IMR-90 (cell line): ENCODE measurements around the gene NMT1. TPM values are rescaled to one million over a fixed set of nuclear protein-coding genes. Genes with fewer than 3 reads are reported as not detected.

Experiments used
- ATAC-seq: fragments of 200-7000 bp; cut with Tn5 transposase; 2 replicates; pipeline ENCODE4 v1.9.1; 2020; ENCODE audit warnings: low read depth, mild to moderate bottlenecking, moderate library complexity
- BruUV-seq: library from RNA; stranded (reverse); fragments of 400-500 nt; replicated peaks from 2 replicates; lab custom pipeline; 2021; lab: Mats Ljungman, UMichigan
- CTCF ChIA-PET: fragments of 300-600 bp; formaldehyde crosslinking; extraction: SDS; loops from one replicate; lab custom pipeline; 2021; ENCODE audit warnings: antibody characterized with exemption; lab: Yijun Ruan, JAX
- POLR2A ChIA-PET: fragments of 300-600 bp; sonication (Branson Sonifier 250); formaldehyde crosslinking; loops from one replicate; lab custom pipeline; 2022; ENCODE audit warnings: antibody characterized with exemption; ENCODE audit not compliant: unreplicated experiment; lab: Charles Lee
- DNase-seq: peaks from one replicate; pipeline ENCODE4 v3.0.0; 2013
- H2AFZ ChIP-seq: replicated peaks from 2 replicates; pipeline ENCODE3; 2013; ENCODE audit warnings: low read length, mild to moderate bottlenecking; ENCODE audit not compliant: poor library complexity
- H2AK5ac ChIP-seq: 2 replicates; pipeline ENCODE4 v1.6.1; 2013; ENCODE audit warnings: low read depth, low read length, inconsistent platforms
- H2AK9ac ChIP-seq: replicated peaks from 2 replicates; pipeline ENCODE3; 2013; ENCODE audit warnings: mild to moderate bottlenecking, low read depth, low read length, moderate library complexity; ENCODE audit not compliant: poor library complexity
- H2BK120ac ChIP-seq: 2 replicates; pipeline ENCODE4 v1.6.1; 2013; ENCODE audit warnings: low read depth, low read length, inconsistent platforms
- H2BK15ac ChIP-seq: 3 replicates; pipeline ENCODE4 v1.6.1; 2013; ENCODE audit warnings: low read depth, low read length, inconsistent platforms
- H2BK20ac ChIP-seq: 2 replicates; pipeline ENCODE4 v1.6.1; 2013; ENCODE audit warnings: low read depth, mild to moderate bottlenecking, inconsistent platforms, low read length, moderate library complexity
- H2BK5ac ChIP-seq: 2 replicates; pipeline ENCODE4 v1.6.1; 2013; ENCODE audit warnings: mild to moderate bottlenecking, low read depth, low read length, inconsistent platforms; ENCODE audit not compliant: poor library complexity, severe bottlenecking
- H3K14ac ChIP-seq: replicated peaks from 2 replicates; pipeline ENCODE4 v1.6.1; 2013; ENCODE audit warnings: low read depth, low read length, inconsistent platforms
- H3K18ac ChIP-seq: 2 replicates; pipeline ENCODE4 v1.6.1; 2013; ENCODE audit warnings: low read depth, low read length, control low read depth
- H3K23ac ChIP-seq: 2 replicates; pipeline ENCODE4 v1.6.1; 2013; ENCODE audit warnings: low read depth, low read length, inconsistent platforms
- H3K27ac ChIP-seq: 2 replicates; pipeline ENCODE4 v1.5.1; 2013; ENCODE audit warnings: mild to moderate bottlenecking, control low read depth, low read length; ENCODE audit not compliant: insufficient read depth
- H3K27me3 ChIP-seq: 2 replicates; pipeline ENCODE4 v1.6.1; 2013; ENCODE audit warnings: low read length; ENCODE audit not compliant: control insufficient read depth, insufficient read depth
- H3K36me3 ChIP-seq: 2 replicates; pipeline ENCODE4 v1.6.1; 2013; ENCODE audit warnings: low read length, mixed read lengths; ENCODE audit not compliant: control insufficient read depth, insufficient read depth
- H3K4ac ChIP-seq: 2 replicates; pipeline ENCODE4 v1.6.1; 2013; ENCODE audit warnings: low read depth, low read length, inconsistent platforms
- H3K4me1 ChIP-seq: 2 replicates; pipeline ENCODE4 v1.6.1; 2013; ENCODE audit warnings: low read length, mixed read lengths; ENCODE audit not compliant: control insufficient read depth, insufficient read depth
- H3K4me2 ChIP-seq: 2 replicates; pipeline ENCODE4 v1.6.1; 2013; ENCODE audit warnings: low read depth, mild to moderate bottlenecking, control low read depth, low read length, moderate library complexity
- H3K4me3 ChIP-seq: 2 replicates; pipeline ENCODE4 v1.5.1; 2013; ENCODE audit warnings: low read depth, mild to moderate bottlenecking, control low read depth, low read length, moderate library complexity; ENCODE audit not compliant: insufficient read depth
- H3K56ac ChIP-seq: 2 replicates; pipeline ENCODE4 v1.6.1; 2013; ENCODE audit warnings: low read length, inconsistent platforms; ENCODE audit not compliant: insufficient read depth; ENCODE audit errors: extremely low read depth
- H3K79me1 ChIP-seq, 2 experiments: 2 replicates each; pipeline ENCODE4 v1.6.1; 2013; ENCODE audit warnings: low read length in 2 of 2, inconsistent platforms in 1 of 2, low read depth in 1 of 2
- H3K9ac ChIP-seq: 2 replicates; pipeline ENCODE4 v1.6.1; 2013; ENCODE audit warnings: low read depth, low read length, control low read depth
- H3K9me1 ChIP-seq: 2 replicates; pipeline ENCODE4 v1.6.1; 2013; ENCODE audit warnings: low read length, inconsistent platforms; ENCODE audit not compliant: insufficient read depth
- H3K9me3 ChIP-seq: 2 replicates; pipeline ENCODE4 v1.6.1; 2013; ENCODE audit warnings: low read length; ENCODE audit not compliant: control insufficient read depth, insufficient read depth
- H4K20me1 ChIP-seq: 2 replicates; pipeline ENCODE4 v1.6.1; 2013; ENCODE audit warnings: low read length, inconsistent platforms; ENCODE audit not compliant: insufficient read depth
- H4K5ac ChIP-seq: 2 replicates; pipeline ENCODE4 v1.6.1; 2013; ENCODE audit warnings: mild to moderate bottlenecking, low read depth, low read length, control low read depth
- H4K8ac ChIP-seq, 2 experiments: 2 replicates each; pipeline ENCODE4 v1.6.1; 2013; ENCODE audit warnings: low read depth in 2 of 2, low read length in 2 of 2, control low read depth in 1 of 2, inconsistent platforms in 1 of 2
- H4K91ac ChIP-seq: 2 replicates; pipeline ENCODE4 v1.6.1; 2013; ENCODE audit warnings: low read depth, low read length, inconsistent platforms; ENCODE audit not compliant: insufficient read depth
- BHLHE40 ChIP-seq: fragments of 150-350 bp; IDR thresholded peaks from 2 replicates; pipeline ENCODE4 v1.6.1; 2016; ENCODE audit warnings: mild to moderate bottlenecking, low read depth, low read length
- CEBPB ChIP-seq: IDR thresholded peaks from 2 replicates; pipeline ENCODE4 v1.6.1; 2012; ENCODE audit warnings: low read depth, low read length, improper control_type of control experiment
- CHD1 ChIP-seq: IDR thresholded peaks from 2 replicates; pipeline ENCODE4 v1.6.1; 2012; ENCODE audit warnings: low read depth, low read length, improper control_type of control experiment
- FOS ChIP-seq: fragments of 150-350 bp; IDR thresholded peaks from 2 replicates; pipeline ENCODE4 v1.6.1; 2016; ENCODE audit warnings: low read depth, low read length
- MAFK ChIP-seq: IDR thresholded peaks from 2 replicates; pipeline ENCODE4 v1.6.1; 2012; ENCODE audit warnings: low read depth, low read length, improper control_type of control experiment
- MAZ ChIP-seq: IDR thresholded peaks from 2 replicates; pipeline ENCODE4 v1.6.1; 2012; ENCODE audit warnings: low read depth, mild to moderate bottlenecking, low read length, improper control_type of control experiment, moderate library complexity, borderline replicate concordance
- MXI1 ChIP-seq: IDR thresholded peaks from 2 replicates; pipeline ENCODE4 v1.6.1; 2012; ENCODE audit warnings: low read depth, mild to moderate bottlenecking, low read length, moderate library complexity, borderline replicate concordance
- NFE2L2 ChIP-seq: fragments of 150-350 bp; IDR thresholded peaks from 2 replicates; pipeline ENCODE4 v1.6.1; 2016; ENCODE audit warnings: low read depth, mild to moderate bottlenecking, low read length
- POLR2A ChIP-seq: IDR thresholded peaks from 2 replicates; pipeline ENCODE4 v1.6.1; 2012; ENCODE audit warnings: mild to moderate bottlenecking, low read depth, low read length
- RAD21 ChIP-seq: IDR thresholded peaks from 2 replicates; pipeline ENCODE4 v1.6.1; 2012; ENCODE audit warnings: low read length, improper control_type of control experiment
- RCOR1 ChIP-seq: IDR thresholded peaks from 2 replicates; pipeline ENCODE4 v1.6.1; 2012; ENCODE audit warnings: mild to moderate bottlenecking, low read length, improper control_type of control experiment; ENCODE audit not compliant: insufficient replicate concordance
- RFX5 ChIP-seq: IDR thresholded peaks from 2 replicates; pipeline ENCODE4 v1.8.0; 2012; ENCODE audit warnings: low read depth, mild to moderate bottlenecking, low read length, moderate library complexity
- SMC3 ChIP-seq: fragments of 150-350 bp; IDR thresholded peaks from 2 replicates; pipeline ENCODE4 v1.6.1; 2016; ENCODE audit warnings: low read depth, mild to moderate bottlenecking, antibody characterized with exemption, low read length, moderate library complexity
- WGBS, 2 experiments: methylation state at CpG; one replicate each; pipeline versions ENCODE4 v1.1.5 to v1.1.7; 2013; ENCODE audit warnings: missing lambda C conversion rate in 2 of 2; ENCODE audit not compliant: insufficient read length in 1 of 2; ENCODE audit errors: extremely low coverage in 2 of 2; 5-methylcytosine and 5-hydroxymethylcytosine counted together
- dilution Hi-C: fragments of 300-500 bp; cut with HindIII; formaldehyde crosslinking; loops from one replicate; pipeline ENCODE4 v1.14.3; 2018; ENCODE audit warnings: low sequenced_read_pairs; ENCODE audit not compliant: unreplicated experiment
- in situ Hi-C: fragments of 300-500 bp; cut with MboI; formaldehyde crosslinking; loops from 3 replicates; pipeline ENCODE4 v1.14.3; 2019; ENCODE audit warnings: low sequenced_read_pairs, inconsistent platforms, mixed read lengths
- intact Hi-C: fragments of 100-400 bp; cut with micrococcal nuclease; formaldehyde crosslinking; loops from 2 replicates; pipeline ENCODE4 v1.10.0; 2022
- polyA plus RNA-seq, 3 experiments: library from polyadenylated mRNA; depleted of rRNA; stranded (reverse); fragments of >200 nt; gene quantifications; 2 replicates each; pipeline ENCODE4 v1.2.3, GENCODE V29; 2012; ENCODE audit warnings: low replicate concordance in 1 of 3
- total RNA-seq: library from RNA; depleted of rRNA; stranded (reverse); fragments of >200 nt; gene quantifications from 2 replicates; pipeline ENCODE4 v1.2.3, GENCODE V29; 2012
- TF ChIP-seq, protein P1 (sequence below): fragments of 150-350 bp; IDR thresholded peaks from 2 replicates; pipeline ENCODE4 v1.6.1; 2016; ENCODE audit warnings: low read depth, mild to moderate bottlenecking, low read length, moderate library complexity, borderline replicate concordance
- TF ChIP-seq, protein P2 (sequence below): fragments of 150-350 bp; IDR thresholded peaks from 2 replicates; pipeline ENCODE4 v1.6.1; 2017; ENCODE audit warnings: mild to moderate bottlenecking, antibody characterized with exemption, low read length, low read depth
- TF ChIP-seq, protein P3 (sequence below): conservative IDR thresholded peaks from 2 replicates; pipeline ENCODE4 v1.5.1; 2012; ENCODE audit warnings: mild to moderate bottlenecking, low read depth, low read length, improper control_type of control experiment

Gene NMT1
- total and polyA plus RNA-seq, 2 of the 4 experiments (the other 2 are of a cell fraction): 38.0 to 60.6 TPM

DNA sequence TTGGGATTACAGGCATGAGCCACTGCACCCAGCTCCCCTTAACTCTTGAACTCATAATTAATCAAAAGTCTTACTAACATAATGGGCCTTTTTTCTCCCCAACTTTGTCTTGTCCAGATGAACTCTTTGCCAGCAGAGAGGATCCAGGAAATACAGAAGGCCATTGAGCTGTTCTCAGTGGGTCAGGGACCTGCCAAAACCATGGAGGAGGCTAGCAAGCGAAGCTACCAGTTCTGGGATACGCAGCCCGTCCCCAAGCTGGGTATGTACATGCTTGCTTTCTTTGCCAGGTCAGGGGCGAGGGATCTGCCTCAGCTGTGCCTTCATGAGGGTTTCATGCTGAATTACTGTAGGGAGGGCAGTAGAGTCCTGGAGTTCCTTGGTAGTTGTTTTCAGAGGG lies 25.3 kb downstream of the NMT1 start:
- in situ Hi-C loops (no loop called here), intact Hi-C loops (no loop called here), dilution Hi-C loops (no loop called here)
- Histone ChIP-seq H3K9me3 (no peaks in the 10 kb centered on the region), H2BK20ac (no peak overlapping the region), H3K4ac (no peak overlapping the region), H2BK120ac (no peak overlapping the region), H4K91ac (no peak overlapping the region), H3K27me3 (no peaks in the 10 kb centered on the region), H3K27ac (peak overlapping the region; percentile 43; the same call in 1 of the 2 replicates), H3K9me1 (peaks cover 23% of the 10 kb centered on the region), H2BK15ac (no peak overlapping the region), H4K20me1 (peaks cover 5% of the 10 kb centered on the region), H3K4me3 (no peak overlapping the region), H3K4me2 (no peak overlapping the region), H3K23ac (no peak overlapping the region), H4K5ac (no peak overlapping the region), H3K36me3 (peaks cover 53% of the 10 kb centered on the region), H2AK9ac (no peak overlapping the region), H3K56ac (no peak overlapping the region), H2BK5ac (no peak overlapping the region), H3K79me1 (peaks cover 20 to 66% of the 10 kb centered on the region in 2 experiments), H2AFZ (no peak overlapping the region), H3K18ac (no peak overlapping the region), H3K14ac (no peak overlapping the region), H2AK5ac (no peak overlapping the region), H3K9ac (no peak overlapping the region), H4K8ac (no peak overlapping the region; a peak in 1 of 4 replicates), H3K4me1 (peaks cover 23% of the 10 kb centered on the region)
- TF ChIP-seq, protein P1, sequence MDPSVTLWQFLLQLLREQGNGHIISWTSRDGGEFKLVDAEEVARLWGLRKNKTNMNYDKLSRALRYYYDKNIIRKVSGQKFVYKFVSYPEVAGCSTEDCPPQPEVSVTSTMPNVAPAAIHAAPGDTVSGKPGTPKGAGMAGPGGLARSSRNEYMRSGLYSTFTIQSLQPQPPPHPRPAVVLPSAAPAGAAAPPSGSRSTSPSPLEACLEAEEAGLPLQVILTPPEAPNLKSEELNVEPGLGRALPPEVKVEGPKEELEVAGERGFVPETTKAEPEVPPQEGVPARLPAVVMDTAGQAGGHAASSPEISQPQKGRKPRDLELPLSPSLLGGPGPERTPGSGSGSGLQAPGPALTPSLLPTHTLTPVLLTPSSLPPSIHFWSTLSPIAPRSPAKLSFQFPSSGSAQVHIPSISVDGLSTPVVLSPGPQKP: no peak
- TF ChIP-seq RFX5 (no peak), BHLHE40 (no peak), CHD1 (no peak), MXI1 (no peak), NFE2L2 (no peak), FOS (no peak), RAD21 (no peak), CEBPB (no peak), RCOR1 (no peak), MAFK (no peak), POLR2A (no peak), SMC3 (no peak), MAZ (no peak)
- TF ChIP-seq, protein P2, sequence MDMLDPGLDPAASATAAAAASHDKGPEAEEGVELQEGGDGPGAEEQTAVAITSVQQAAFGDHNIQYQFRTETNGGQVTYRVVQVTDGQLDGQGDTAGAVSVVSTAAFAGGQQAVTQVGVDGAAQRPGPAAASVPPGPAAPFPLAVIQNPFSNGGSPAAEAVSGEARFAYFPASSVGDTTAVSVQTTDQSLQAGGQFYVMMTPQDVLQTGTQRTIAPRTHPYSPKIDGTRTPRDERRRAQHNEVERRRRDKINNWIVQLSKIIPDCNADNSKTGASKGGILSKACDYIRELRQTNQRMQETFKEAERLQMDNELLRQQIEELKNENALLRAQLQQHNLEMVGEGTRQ: no peak
- TF ChIP-seq, protein P3, sequence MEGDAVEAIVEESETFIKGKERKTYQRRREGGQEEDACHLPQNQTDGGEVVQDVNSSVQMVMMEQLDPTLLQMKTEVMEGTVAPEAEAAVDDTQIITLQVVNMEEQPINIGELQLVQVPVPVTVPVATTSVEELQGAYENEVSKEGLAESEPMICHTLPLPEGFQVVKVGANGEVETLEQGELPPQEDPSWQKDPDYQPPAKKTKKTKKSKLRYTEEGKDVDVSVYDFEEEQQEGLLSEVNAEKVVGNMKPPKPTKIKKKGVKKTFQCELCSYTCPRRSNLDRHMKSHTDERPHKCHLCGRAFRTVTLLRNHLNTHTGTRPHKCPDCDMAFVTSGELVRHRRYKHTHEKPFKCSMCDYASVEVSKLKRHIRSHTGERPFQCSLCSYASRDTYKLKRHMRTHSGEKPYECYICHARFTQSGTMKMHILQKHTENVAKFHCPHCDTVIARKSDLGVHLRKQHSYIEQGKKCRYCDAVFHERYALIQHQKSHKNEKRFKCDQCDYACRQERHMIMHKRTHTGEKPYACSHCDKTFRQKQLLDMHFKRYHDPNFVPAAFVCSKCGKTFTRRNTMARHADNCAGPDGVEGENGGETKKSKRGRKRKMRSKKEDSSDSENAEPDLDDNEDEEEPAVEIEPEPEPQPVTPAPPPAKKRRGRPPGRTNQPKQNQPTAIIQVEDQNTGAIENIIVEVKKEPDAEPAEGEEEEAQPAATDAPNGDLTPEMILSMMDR: no peak
- CTCF ChIA-PET: no interaction called here
- POLR2A ChIA-PET: interaction anchor here (0.6 to 0.7 kb wide), 2 partner anchors 25 to 26 kb away, joined by 3 to 4 read pairs; no protein-coding TSS in a partner anchor
- ATAC-seq: no peak
- no peak for DNase-seq
- no TSS peak for BruUV-seq
- 94% methylated on average over 3 of the region's 4 CpGs; no CpG with 5 or more reads in 1 of the 2 experiments for WGBS, 2 experiments
